HCT116 (cell line): ENCODE data around the gene WDFY2.

Experiments
- EGR1 ChIP-seq: IDR thresholded peaks from 2 replicates; pipeline ENCODE4 v1.6.1; 2012; ENCODE audit warnings: low read depth
- EZH2phosphoT487 ChIP-seq: fragments of 200-600 bp; IDR thresholded peaks from 2 replicates; pipeline ENCODE4 v1.6.1; 2018; ENCODE audit warnings: antibody characterized with exemption, borderline replicate concordance
- POLR2A ChIP-seq: IDR thresholded peaks from 2 replicates; pipeline ENCODE4 v1.7.0; 2011; ENCODE audit warnings: borderline replicate concordance; ENCODE audit not compliant: insufficient read depth, insufficient read length; ENCODE audit errors: extremely low read depth
- RAD21 ChIP-seq: IDR thresholded peaks from 2 replicates; pipeline ENCODE4 v1.6.1; 2012; ENCODE audit warnings: low read depth, mild to moderate bottlenecking
- TCF7L2 ChIP-seq: IDR thresholded peaks from 2 replicates; pipeline ENCODE4 v1.7.0; 2011; ENCODE audit warnings: borderline replicate concordance, inconsistent platforms; ENCODE audit not compliant: insufficient read depth, insufficient read length; ENCODE audit errors: extremely low read depth
- ZFX ChIP-seq: fragments of 450-650 bp; IDR thresholded peaks from 2 replicates; pipeline ENCODE4 v1.6.1; 2017
- ZNF274 ChIP-seq: fragments of 200-500 bp; sonication (Bioruptor generic); IDR thresholded peaks from 2 replicates; pipeline ENCODE4 v1.6.1; 2014; ENCODE audit warnings: mild to moderate bottlenecking, low read depth, low read length, inconsistent platforms
- TF ChIP-seq, protein P1 (sequence below): IDR thresholded peaks from 2 replicates; pipeline ENCODE4 v1.6.1; 2012
- TF ChIP-seq, protein P2 (sequence below), 3 experiments: fragments of 200-600 bp in 1 of 3; sonication (generic) in 1 of 3; IDR thresholded peaks in 2 of 3; conservative IDR thresholded peaks in 1 of 3; 2 replicates each; pipeline ENCODE4 v1.5.1; 2012 to 2017; ENCODE audit warnings: low read depth in 2 of 3, low read length in 2 of 3, antibody characterized with exemption in 1 of 3, borderline replicate concordance in 1 of 3, control low read depth in 1 of 3, mild to moderate bottlenecking in 1 of 3, mixed read lengths in 1 of 3, mixed run types in 1 of 3, moderate library complexity in 1 of 3; ENCODE audit not compliant: insufficient read depth in 1 of 3

DNA sequence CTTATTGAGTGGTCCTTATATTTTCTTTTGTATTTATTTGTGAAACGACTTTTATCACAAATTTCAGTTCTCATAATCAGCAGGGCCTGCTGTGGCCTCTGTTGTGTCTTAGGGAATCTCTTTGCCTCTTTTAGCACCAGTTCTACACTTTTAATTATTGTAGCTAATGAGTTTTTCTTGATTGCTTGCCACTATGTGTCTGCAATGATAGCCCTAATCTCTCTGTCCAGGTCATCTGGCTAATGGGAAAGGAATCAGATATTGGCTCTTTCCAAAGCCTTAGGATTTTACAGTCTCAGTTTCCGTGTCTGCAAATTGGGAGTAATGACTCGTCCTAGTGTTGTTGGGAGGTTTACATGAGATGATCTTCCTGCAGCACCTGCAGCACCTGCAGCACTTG lies 10.2 kb downstream of the WDFY2 start:
- no peak for TF ChIP-seq EGR1
- TF ChIP-seq, protein P1, sequence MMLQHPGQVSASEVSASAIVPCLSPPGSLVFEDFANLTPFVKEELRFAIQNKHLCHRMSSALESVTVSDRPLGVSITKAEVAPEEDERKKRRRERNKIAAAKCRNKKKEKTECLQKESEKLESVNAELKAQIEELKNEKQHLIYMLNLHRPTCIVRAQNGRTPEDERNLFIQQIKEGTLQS = no peak
- TF ChIP-seq ZNF274 = no peak
- TF ChIP-seq RAD21 = no peak
- no peak for TF ChIP-seq TCF7L2
- no peak for TF ChIP-seq EZH2phosphoT487
- TF ChIP-seq POLR2A = no peak
- no peak for TF ChIP-seq ZFX
- TF ChIP-seq, protein P2, sequence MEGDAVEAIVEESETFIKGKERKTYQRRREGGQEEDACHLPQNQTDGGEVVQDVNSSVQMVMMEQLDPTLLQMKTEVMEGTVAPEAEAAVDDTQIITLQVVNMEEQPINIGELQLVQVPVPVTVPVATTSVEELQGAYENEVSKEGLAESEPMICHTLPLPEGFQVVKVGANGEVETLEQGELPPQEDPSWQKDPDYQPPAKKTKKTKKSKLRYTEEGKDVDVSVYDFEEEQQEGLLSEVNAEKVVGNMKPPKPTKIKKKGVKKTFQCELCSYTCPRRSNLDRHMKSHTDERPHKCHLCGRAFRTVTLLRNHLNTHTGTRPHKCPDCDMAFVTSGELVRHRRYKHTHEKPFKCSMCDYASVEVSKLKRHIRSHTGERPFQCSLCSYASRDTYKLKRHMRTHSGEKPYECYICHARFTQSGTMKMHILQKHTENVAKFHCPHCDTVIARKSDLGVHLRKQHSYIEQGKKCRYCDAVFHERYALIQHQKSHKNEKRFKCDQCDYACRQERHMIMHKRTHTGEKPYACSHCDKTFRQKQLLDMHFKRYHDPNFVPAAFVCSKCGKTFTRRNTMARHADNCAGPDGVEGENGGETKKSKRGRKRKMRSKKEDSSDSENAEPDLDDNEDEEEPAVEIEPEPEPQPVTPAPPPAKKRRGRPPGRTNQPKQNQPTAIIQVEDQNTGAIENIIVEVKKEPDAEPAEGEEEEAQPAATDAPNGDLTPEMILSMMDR (IDR thresholded peaks at IDR 0.05 in 2 of 3, conservative IDR thresholded peaks at IDR 0.05 in 1 of 3; ENCODE audit: borderline replicate concordance in 1 of 3, insufficient read depth in 1 of 3, low read depth in 2 of 3, low read length in 2 of 3) = no peak
